B cell (primary cell): ENCODE measurements around the gene TRUB1.

Experiments used
- CTCF ChIP-seq: fragments of 200-600 bp; IDR thresholded peaks from one replicate; pipeline ENCODE4 v1.8.0; 2022; ENCODE audit warnings: antibody characterized with exemption, mild to moderate bottlenecking
- EZH2 ChIP-seq: IDR thresholded peaks from 2 replicates; pipeline ENCODE4 v1.6.1; 2012; ENCODE audit warnings: borderline replicate concordance, low read depth, mild to moderate bottlenecking, moderate library complexity, low read length; ENCODE audit not compliant: insufficient read depth, poor library complexity, severe bottlenecking

- TF ChIP-seq CTCF = no peak
- no peak for TF ChIP-seq EZH2
These were observed 16.0 kb upstream of the TRUB1 start for GRCh38 chr10:114922003-114922402.
